Hypothalamus (tissue), 51 donors: Measurements from ENCODE around the gene SRXN1.
A peak's percentile ranks its signal among the peaks of the same experiment; 100 is the strongest.
"Not testable (repeated sequence)": the region's sequence is repeated elsewhere in the genome, so short reads cannot be mapped to it uniquely, and the experiment has no call there.

Experiments
- DNase-seq, 51 donors: peaks; one replicate each; lab custom pipeline; 2025; lab: John Stamatoyannopoulos, UW

The SRXN1 gene

GRCh38 chr20:653110-653589 is at the start of gene SRXN1:
Gene SRXN1 (minus strand): TSS chr20:653200. CDS start chr20:653185, 15 bp downstream.
- DNase-seq: peak in 49 of 51 donors; percentile 21 to 86 (median 69)

- DNase-seq: peak in 1 of 51 donors; percentile 1
These were observed 48.6 kb upstream of the SRXN1 start for GRCh38 chr20:701401-702129.

DNA sequence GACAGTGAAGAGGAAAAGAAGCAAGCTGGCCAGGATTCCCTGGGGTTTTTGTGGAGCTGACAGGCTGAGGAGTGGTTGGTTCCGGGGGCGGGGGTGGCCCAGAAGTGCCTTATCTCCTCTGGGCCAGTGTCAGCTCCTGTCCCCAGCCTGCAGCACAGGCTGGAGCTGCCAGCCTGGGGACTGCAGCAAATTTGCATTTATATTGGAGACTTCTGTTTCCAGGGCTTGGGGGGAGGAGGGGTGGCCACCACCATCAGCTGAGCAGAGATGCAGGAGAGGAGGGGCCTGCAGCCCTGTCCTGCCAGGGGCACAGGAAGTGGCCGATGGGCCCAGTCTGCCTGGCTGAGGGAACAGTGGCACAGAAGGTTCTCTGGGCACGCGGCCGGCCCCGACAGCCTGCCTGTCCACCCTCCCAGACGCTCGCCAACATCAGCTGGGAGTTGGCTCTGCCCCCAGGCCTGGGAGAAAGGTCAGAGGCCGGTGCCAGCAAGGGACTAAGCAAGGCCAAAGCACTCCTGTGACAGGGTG is 46.9 kb upstream of the SRXN1 start:
- peak in 40 of 51 donors; percentile 2 to 78 (median 32) for DNase-seq

GRCh38 chr20:699342-699741 is 46.3 kb upstream of the SRXN1 start:
- DNase-seq: no peak

DNA sequence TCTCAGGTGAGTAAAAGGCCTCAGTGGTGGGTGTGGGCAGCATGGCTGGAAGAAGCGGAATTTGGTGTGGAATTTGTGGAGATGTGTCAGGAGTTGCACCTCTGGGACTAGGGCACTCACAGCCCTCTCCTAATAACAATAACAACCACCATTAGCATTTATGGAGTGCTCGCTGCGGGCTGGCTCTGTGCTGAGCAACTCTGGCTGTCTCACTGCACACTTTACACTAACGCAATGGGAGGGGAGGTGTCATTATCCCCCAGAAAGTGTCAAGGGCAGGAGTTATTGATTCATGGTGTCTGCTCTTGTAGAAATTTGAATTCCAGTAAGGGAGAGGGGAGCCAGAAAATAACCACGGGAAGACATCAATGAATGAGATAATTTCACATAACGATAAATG is 45.3 kb upstream of the SRXN1 start:
- no peak for DNase-seq

DNA sequence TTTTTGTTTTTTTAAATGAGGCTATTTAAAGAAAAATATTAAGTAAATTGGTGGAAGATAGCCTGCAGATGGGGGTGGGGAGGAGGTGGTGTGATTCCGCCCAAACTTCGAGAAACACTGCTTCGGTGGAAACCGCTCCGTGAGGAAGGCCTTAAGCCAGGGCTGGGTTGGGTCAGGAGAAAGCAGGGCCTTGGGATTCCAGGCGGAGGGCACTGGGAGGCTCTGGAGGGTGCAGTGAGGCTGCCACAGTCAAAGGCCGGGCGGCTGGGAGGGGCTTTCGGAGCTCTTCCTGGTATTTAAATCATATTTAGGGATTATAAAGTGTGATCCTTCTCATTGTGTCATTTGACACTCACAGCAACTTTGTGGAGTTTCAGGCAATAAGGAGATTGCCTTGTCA is 44.8 kb upstream of the SRXN1 start:
- DNase-seq: no peak

DNA sequence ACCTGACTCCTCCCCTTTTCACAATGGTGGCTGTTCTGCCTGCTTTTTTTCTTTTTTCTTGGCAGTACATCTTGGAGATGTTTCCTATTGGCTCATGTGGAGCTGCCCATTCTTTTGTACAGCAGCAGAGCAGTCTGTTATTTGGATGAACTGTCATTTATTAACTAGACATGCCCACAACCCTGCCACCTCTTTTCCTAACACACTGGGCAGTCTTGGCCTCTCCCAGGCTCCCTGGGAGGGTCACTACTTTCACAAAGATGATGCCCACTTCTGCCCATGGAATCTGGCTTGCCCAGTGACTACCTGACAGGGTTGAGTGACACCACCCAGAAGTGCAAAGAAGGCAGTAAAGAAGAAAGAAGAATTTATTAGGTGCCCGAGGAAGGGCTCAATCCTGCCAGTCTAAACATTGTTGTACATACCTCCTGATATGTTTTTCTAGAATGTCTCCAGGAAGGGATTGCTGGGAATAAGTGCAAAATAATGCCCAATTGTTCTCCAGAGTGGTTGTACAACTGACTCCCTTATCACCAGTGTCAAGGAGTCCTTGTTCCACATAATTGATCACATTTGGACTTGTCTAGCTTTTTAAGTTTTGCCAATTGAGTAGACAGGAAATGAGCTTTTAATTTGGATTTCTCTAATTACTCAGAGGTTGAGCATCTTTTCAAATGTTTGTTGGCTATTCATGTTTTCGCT is 42.3 kb upstream of the SRXN1 start:
- DNase-seq: no peak

DNA sequence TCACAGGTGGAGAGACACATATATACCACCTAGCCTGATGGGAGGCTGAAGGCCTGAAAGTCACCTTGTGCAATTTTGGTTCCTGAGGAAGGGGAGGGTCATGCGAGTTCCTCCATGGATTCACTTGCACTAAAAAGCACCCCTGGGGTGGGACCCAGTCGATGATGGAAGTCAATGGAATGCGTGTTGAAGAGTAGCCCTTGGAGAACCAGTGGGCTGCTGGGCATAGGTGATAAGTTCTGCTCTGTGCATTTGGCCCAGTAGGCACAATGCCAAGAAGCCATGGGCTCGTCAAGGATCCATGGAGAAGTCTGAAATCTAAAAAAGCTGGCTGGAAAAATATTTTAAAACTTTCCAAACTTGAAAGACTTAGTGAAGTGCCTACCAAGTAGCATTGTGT is 41.5 kb upstream of the SRXN1 start:
- no peak for DNase-seq

GRCh38 chr20:693786-694185 is 40.8 kb upstream of the SRXN1 start:
- not testable (repeated sequence) for DNase-seq

GRCh38 chr20:692044-692443 is 39.0 kb upstream of the SRXN1 start:
- DNase-seq: no peak

DNA sequence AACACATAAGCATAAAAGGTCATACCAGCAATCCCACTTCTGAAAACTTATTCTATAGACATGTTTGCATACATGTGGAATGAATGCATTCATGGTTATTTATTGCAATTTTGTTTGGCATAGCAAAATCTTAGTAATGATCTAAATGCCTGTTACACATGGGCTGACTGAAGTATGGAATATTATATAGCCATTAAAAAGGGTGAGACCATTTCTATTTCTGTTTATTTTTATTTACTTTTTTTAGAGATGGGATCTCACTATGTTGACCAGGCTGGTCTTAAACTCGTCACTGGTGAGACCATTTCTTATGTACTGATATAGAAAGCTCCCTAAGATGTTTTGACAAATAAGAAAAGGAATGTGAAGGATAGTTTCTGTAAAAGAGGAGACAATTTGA is 36.9 kb upstream of the SRXN1 start:
- DNase-seq: no peak

DNA sequence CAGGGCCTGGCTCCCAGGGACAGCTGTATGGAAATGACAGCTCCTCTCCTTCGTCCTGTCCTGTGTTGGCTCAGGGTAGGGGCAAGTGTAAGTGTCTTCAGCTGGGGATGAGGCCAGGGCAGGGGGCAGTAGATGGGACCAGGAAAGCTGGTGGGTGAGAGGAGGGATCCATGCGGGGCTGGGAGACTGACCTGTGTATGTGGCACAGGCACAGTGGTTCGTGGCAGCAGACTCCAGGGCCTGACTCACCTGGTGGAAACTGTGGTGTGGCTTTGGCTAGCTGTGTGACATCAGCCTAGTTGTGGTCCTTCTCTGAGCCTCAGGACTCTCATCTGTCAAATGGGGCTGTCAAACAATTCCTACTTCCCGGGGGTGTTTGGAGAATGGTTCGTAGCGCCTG is 36.3 kb upstream of the SRXN1 start:
- DNase-seq: no peak

DNA sequence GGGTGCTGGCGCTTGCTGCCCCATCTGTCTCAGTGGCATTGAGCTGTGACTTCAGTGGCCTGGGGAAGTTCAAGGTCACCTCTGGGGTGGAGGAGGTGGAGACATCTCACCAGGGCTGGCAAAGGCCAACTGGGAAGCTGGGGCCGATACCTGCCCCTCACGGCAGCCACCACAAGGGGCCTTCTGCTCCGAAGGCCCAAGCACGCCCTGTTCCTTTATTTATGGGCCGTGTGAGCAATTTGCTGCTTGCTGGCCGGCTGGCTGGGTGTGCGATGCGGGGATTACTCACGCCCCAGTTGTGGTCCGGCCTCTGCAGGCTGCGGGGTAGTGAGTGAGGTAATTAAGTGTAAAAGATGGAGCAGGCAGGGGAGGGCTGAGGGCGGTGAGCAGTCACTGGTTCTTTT is 35.8 kb upstream of the SRXN1 start:
- DNase-seq: peak in 9 of 51 donors; percentile 2 to 37 (median 15)

GRCh38 chr20:687468-688203 is 34.6 kb upstream of the SRXN1 start:
- DNase-seq: no peak

- DNase-seq: no peak
These were observed 31.8 kb upstream of the SRXN1 start for GRCh38 chr20:684676-685319.

DNA sequence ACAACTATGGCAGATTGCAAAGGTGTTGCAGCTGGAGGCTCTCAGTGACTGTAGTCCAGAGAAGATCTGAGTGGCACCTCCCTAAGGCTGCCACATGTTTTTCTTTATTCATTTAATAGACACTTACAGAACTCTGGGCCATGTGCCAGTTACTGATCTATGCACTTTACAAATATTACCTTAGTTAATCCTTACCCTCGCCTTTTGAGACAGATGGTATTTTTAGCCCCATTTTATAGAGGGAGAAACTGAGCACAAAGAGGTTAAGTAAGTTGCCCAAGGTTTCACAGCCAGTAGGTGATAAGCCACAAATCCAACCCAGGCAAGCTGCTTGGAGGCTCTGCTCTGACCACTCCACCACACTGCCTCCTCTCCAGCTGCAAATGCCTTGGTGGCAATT is 29.1 kb upstream of the SRXN1 start:
- no peak for DNase-seq

DNA sequence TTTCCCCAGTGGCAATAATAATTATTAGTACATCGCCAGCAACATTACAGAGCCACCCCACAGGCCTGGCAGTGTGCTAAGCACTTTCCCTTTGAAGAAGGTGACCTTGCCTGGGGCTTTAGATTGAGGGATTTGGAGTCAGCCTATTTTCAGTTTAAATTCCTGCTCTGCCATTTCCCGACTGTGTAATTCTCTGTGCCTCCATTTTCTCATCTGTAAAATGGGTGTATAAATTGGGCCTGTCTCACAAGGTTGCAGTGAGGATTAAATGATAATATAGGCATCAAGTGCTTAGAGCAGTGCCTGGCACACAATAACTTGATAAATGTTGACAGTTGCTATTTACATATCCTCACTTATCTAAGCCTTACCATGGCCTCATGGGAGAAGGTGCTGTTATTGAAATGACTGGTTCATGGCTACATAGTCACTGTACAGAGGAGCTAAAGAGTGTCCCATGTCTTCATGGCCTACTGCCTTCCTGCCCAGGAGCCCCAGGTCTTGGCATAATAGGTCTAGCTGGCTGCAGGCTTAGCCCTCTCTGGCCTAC is 27.7 kb upstream of the SRXN1 start:
- DNase-seq: no peak

DNA sequence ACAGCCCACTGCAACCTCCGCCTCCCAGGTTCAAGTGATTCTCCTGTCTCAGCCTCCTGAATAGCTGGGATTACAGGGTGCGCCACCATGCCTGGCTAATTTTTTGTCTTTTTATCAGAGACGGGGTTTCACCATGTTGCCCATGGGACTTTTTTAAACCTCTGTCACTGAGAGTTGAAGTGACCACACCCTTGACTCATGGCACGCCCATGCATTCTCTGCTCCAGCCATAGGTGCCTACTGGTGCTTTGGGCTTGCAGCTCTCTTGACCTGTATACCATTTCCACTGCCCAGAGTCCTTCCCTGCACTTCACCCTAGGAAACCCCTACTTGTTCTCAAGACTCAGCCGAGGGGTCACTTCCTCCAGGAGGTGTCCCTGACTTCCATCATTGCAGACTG is 25.0 kb upstream of the SRXN1 start:
- DNase-seq: no peak

GRCh38 chr20:676967-677366 is 24.0 kb upstream of the SRXN1 start:
- no peak for DNase-seq

DNA sequence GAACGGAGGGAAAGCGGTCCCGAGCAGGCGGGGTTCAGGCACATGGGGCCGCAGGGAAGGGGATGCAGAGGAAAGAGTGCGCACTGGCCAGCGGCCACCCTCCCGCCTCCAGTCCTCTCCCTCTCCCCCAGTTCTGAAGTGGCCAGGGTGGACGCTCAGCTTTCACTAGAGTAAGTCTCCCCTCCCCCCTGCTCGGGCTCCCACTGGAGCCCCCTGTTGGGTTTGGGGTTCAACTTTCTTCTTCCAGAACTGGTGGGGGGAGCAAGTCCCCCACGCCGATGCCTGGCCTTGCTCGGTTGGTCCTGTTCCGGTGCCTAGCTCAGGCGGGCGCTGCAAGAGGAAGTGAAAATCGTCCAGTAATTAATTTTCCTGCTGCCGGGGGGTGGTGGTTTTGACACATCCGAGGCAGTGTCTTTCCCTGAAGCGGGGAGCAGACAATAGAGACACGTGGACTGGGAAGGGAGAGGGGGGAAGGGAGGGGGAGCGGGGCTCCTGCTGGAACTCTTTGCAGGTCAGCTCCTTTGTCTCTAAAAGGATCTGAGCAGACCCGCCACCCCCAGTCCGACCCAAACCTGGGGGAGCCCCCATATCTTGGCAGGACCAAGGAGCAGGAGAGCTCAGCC is 23.4 kb upstream of the SRXN1 start:
- DNase-seq: peak in 5 of 51 donors; percentile 1 to 18 (median 7)
